GM06990 (cell line): Measurements from ENCODE around the gene DZANK1.
A peak's percentile ranks its signal among the peaks of the same experiment; 100 is the strongest.

ENCODE experiments used
- DNase-seq: peaks from one replicate; pipeline ENCODE4 v3.0.0-alpha.2; 2011; ENCODE audit not compliant: insufficient read length; ENCODE audit errors: extremely low read depth
- H3K27me3 ChIP-seq: replicated peaks from 2 replicates; pipeline ENCODE4 v1.6.0; 2011; ENCODE audit warnings: low read length; ENCODE audit not compliant: control insufficient read depth, insufficient read depth
- H3K36me3 ChIP-seq: 2 replicates; pipeline ENCODE4 v1.5.1; 2011; ENCODE audit warnings: low read length; ENCODE audit not compliant: control insufficient read depth, insufficient read depth
- H3K4me3 ChIP-seq: replicated peaks from 2 replicates; pipeline ENCODE4 v1.5.1; 2011; ENCODE audit warnings: low read depth, mild to moderate bottlenecking, control low read depth, low read length
- CTCF ChIP-seq: IDR thresholded peaks from 2 replicates; pipeline ENCODE4 v1.5.1; 2011; ENCODE audit warnings: low read length, control low read depth, mild to moderate bottlenecking, inconsistent platforms; ENCODE audit not compliant: insufficient read depth, poor library complexity, severe bottlenecking

DZANK1 gene

GRCh38 chr20:18466894-18467730 is at the start of gene DZANK1, which contains the start of gene POLR3F:
Gene DZANK1, minus strand, starts transcription at chr20:18467030. Its CDS starts 1,672 bp downstream, at chr20:18465358.
Gene POLR3F, plus strand, starts transcription at chr20:18467390. Its CDS starts 117 bp downstream, at chr20:18467507.
- TF ChIP-seq CTCF, result no peak
- Histone ChIP-seq H3K4me3 (peak within 1 kb of the TSS; percentile 93), H3K27me3 (no peaks in the 10 kb centered on the region), H3K36me3 (peaks cover 5% of the 10 kb centered on the region)
- DNase-seq, result peak; percentile 94

GRCh38 chr20:18515973-18516372 is 49.1 kb upstream of the DZANK1 start:
- no peak for DNase-seq
- peaks cover 6% of the 10 kb centered on the region for H3K36me3 ChIP-seq
- H3K27me3 ChIP-seq, result no peaks in the 10 kb centered on the region
- no peak for TF ChIP-seq CTCF
- H3K4me3 ChIP-seq, result no peak overlapping the region

- Histone ChIP-seq H3K36me3 (peaks cover 6% of the 10 kb centered on the region), H3K4me3 (no peak overlapping the region), H3K27me3 (no peaks in the 10 kb centered on the region)
- no peak for DNase-seq
- TF ChIP-seq CTCF, result no peak
These were observed 47.3 kb upstream of the DZANK1 start for GRCh38 chr20:18514127-18514526.

- Histone ChIP-seq H3K27me3 (no peaks in the 10 kb centered on the region), H3K4me3 (no peak overlapping the region), H3K36me3 (peaks cover 6% of the 10 kb centered on the region)
- no peak for DNase-seq
- no peak for TF ChIP-seq CTCF
These were observed 46.4 kb upstream of the DZANK1 start for GRCh38 chr20:18513208-18513607.

GRCh38 chr20:18511571-18511970 is 44.7 kb upstream of the DZANK1 start:
- Histone ChIP-seq H3K27me3 (no peaks in the 10 kb centered on the region), H3K36me3 (peaks cover 6% of the 10 kb centered on the region), H3K4me3 (no peak overlapping the region)
- TF ChIP-seq CTCF, result no peak
- no peak for DNase-seq
